NCI-H345 (cell line): ENCODE measurements around the gene DLG2.
"Not testable (repeated sequence)": the region's sequence is repeated elsewhere in the genome, so short reads cannot be mapped to it uniquely, and the experiment has no call there.

ENCODE experiments used
- DNase-seq: peaks from one replicate; lab custom pipeline; 2025; lab: John Stamatoyannopoulos, UW

Gene DLG2

GRCh38 chr11:83459798-83460197 lies 2167.3 kb downstream of the DLG2 start:
- no peak for DNase-seq

GRCh38 chr11:83456566-83456965 lies 2170.6 kb downstream of the DLG2 start:
- no peak for DNase-seq

- no peak for DNase-seq
Measured at GRCh38 chr11:83456075-83456474, 2171.1 kb downstream of the DLG2 start.

- DNase-seq: no peak
Measured at GRCh38 chr11:83455356-83455755, 2171.8 kb downstream of the DLG2 start.

GRCh38 chr11:83454674-83455073 lies 2172.5 kb downstream of the DLG2 start:
- DNase-seq: no peak

GRCh38 chr11:83449338-83449913 lies 2177.7 kb downstream of the DLG2 start:
- DNase-seq: no peak

GRCh38 chr11:83448686-83449085 lies 2178.5 kb downstream of the DLG2 start:
- no peak for DNase-seq

- DNase-seq: not testable (repeated sequence)
Measured at GRCh38 chr11:83443880-83444279, 2183.3 kb downstream of the DLG2 start.

- DNase-seq: no peak
Measured at GRCh38 chr11:83441601-83442000, 2185.5 kb downstream of the DLG2 start.

- DNase-seq: no peak
Measured at GRCh38 chr11:83441171-83441570, 2186.0 kb downstream of the DLG2 start.

GRCh38 chr11:83438438-83438837 lies 2188.7 kb downstream of the DLG2 start:
- DNase-seq: no peak

- DNase-seq: no peak
Measured at GRCh38 chr11:83437939-83438338, 2189.2 kb downstream of the DLG2 start.

GRCh38 chr11:83436855-83437254 lies 2190.3 kb downstream of the DLG2 start:
- no peak for DNase-seq

- not testable (repeated sequence) for DNase-seq
Measured at GRCh38 chr11:83434812-83435211, 2192.3 kb downstream of the DLG2 start.

- no peak for DNase-seq
Measured at GRCh38 chr11:83427943-83428342, 2199.2 kb downstream of the DLG2 start.

- no peak for DNase-seq
Measured at GRCh38 chr11:83427501-83427900, 2199.6 kb downstream of the DLG2 start.

- DNase-seq: no peak
Measured at GRCh38 chr11:83425137-83425466, 2202.0 kb downstream of the DLG2 start.

- no peak for DNase-seq
Measured at GRCh38 chr11:83424376-83425136, 2202.6 kb downstream of the DLG2 start.

GRCh38 chr11:83422641-83423040 lies 2204.5 kb downstream of the DLG2 start:
- not testable (repeated sequence) for DNase-seq

- no peak for DNase-seq
Measured at GRCh38 chr11:83410605-83411565, 2216.3 kb downstream of the DLG2 start.

- DNase-seq: no peak
Measured at GRCh38 chr11:83409891-83410290, 2217.3 kb downstream of the DLG2 start.

GRCh38 chr11:83409476-83409875 lies 2217.7 kb downstream of the DLG2 start:
- DNase-seq: no peak

- DNase-seq: no peak
Measured at GRCh38 chr11:83408946-83409345, 2218.2 kb downstream of the DLG2 start.
